ENCODE measurements around the gene PIP4P1.

Gene PIP4P1

GRCh38 chr14:20472536-20473169 is 11.4 kb upstream of the PIP4P1 start:
- no peaks in the 10 kb centered on the region for H3K27me3 ChIP-seq (ENCODE audit: control insufficient read depth in 1 of 2, insufficient read depth in 2 of 2, low read length in 2 of 2)
- H3K4me1 ChIP-seq (ENCODE audit: insufficient read depth, low read length): peaks cover 10% of the 10 kb centered on the region
- H3K9ac ChIP-seq (ENCODE audit: low read length): no peak overlapping the region
- H3K4me3 ChIP-seq (ENCODE audit: low read depth in 1 of 2, low read length in 2 of 2): no peak overlapping the region
- no peaks in the 10 kb centered on the region for H3K9me3 ChIP-seq (ENCODE audit: low read length)
- H3K36me3 ChIP-seq (ENCODE audit: insufficient read depth, low read length): peaks cover 16% of the 10 kb centered on the region
- no peak overlapping the region for H3K27ac ChIP-seq (ENCODE audit: low read depth, low read length)

DNA sequence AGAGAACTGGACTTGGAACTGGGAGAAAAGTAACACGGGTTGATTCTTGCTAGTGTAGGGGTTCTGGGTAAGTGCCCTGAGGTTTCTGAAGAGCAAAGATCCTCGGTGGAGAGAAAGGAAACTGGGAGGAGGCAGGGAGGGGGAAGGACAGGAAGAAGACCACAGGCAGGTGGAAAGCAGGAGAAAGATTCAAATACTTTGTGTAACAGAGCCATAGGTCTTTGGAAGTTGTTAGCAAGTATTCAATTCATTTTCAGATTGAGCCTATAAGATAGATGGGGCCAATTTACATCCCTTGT is 9.3 kb upstream of the PIP4P1 start:
- Histone ChIP-seq H3K9ac (ENCODE audit: low read length) (peak overlapping the region; percentile 66), H3K4me1 (ENCODE audit: insufficient read depth, low read length) (peaks cover 8% of the 10 kb centered on the region), H3K36me3 (ENCODE audit: insufficient read depth, low read length) (peaks cover 10% of the 10 kb centered on the region), H3K27ac (ENCODE audit: low read depth, low read length) (no peak overlapping the region), H3K9me3 (ENCODE audit: low read length) (no peaks in the 10 kb centered on the region), H3K27me3 (ENCODE audit: control insufficient read depth in 1 of 2, insufficient read depth in 2 of 2, low read length in 2 of 2) (no peaks in the 10 kb centered on the region), H3K4me3 (ENCODE audit: low read depth in 1 of 2, low read length in 2 of 2) (peak overlapping the region in 1 of 2 donors; percentile 77)

DNA sequence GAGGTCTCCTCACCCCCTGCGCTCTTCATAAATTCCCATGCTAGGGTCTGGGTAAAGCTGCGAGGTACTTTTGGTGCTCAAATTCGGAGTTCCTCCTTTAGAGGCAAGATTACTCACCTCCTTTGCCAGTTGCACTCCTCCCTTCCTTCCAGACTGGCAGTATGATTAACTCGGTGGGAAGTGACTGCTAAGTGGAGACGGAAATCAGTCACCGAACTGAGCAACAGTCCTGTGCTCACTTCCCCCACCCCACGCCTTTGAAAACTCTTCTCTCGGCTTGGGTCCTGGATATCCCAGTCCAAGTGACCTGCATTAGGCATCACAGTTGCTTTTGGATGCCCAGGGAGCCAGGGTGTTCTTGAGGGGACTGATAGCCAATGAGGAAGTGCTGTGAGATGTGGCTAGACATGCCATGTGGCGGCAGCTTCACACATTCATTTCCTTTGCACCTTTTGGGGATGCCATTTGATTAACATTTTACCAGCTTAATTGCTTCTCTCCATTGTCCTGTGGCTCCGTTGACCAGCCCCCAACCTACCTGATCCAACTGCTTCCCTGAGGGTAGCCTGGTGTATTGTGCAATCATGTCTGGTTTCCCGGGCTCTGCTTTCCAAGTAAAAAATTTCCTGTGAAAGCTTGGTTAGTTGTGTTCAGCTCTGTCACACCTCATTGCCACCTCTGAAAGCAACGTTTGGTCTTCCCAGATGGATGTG is 8.8 kb upstream of the PIP4P1 start:
- Histone ChIP-seq H3K36me3 (ENCODE audit: insufficient read depth, low read length) (peaks cover 8% of the 10 kb centered on the region), H3K4me1 (ENCODE audit: insufficient read depth, low read length) (peaks cover 8% of the 10 kb centered on the region), H3K4me3 (ENCODE audit: low read depth in 1 of 2, low read length in 2 of 2) (peak overlapping the region; percentile 77 to 97), H3K27me3 (ENCODE audit: control insufficient read depth in 1 of 2, insufficient read depth in 2 of 2, low read length in 2 of 2) (no peaks in the 10 kb centered on the region), H3K27ac (ENCODE audit: low read depth, low read length) (peak overlapping the region; percentile 87), H3K9me3 (ENCODE audit: low read length) (no peaks in the 10 kb centered on the region), H3K9ac (ENCODE audit: low read length) (peak overlapping the region; percentile 66)

DNA sequence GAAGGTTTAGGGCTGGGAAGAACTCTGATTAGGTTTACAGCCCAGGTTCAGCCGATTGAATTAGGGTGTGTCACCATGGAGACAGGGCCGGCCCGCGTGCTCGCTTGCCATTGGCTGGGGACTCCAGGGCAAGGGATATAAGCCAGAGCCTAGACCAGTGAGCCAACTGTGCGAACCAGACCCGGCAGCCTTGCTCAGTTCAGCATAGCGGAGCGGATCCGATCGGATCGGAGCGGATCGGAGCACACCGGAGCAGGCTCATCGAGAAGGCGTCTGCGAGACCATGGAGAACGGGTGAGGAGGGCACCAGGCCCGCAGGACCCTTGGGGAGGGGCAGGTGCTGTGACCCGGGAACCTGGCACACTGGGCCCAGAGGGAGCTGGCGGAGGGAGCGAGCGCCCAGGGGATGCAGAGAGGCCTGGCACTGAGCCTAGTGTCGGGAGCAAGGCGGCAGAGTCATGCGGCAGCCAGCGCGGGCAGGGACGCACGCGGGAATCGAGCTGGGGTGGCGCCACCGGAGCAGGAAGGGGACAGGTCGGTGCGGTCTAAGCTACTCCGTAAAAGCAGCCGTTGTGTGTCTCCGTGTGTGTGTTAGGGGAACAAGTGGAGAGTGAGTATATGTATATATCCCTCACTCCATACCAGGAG is 8.1 kb upstream of the PIP4P1 start, which contains the start of gene PNP:
Gene PNP, plus strand, starts transcription at position 165 of the 648 bp plus-strand sequence. Its CDS starts 119 bp downstream, at position 284.
- no peaks in the 10 kb centered on the region for H3K27me3 ChIP-seq (ENCODE audit: control insufficient read depth in 1 of 2, insufficient read depth in 2 of 2, low read length in 2 of 2)
- peak within 1 kb of the TSS; percentile 66 for H3K9ac ChIP-seq (ENCODE audit: low read length)
- peaks cover 2% of the 10 kb centered on the region for H3K36me3 ChIP-seq (ENCODE audit: insufficient read depth, low read length)
- peak within 1 kb of the TSS; percentile 77 to 97 for H3K4me3 ChIP-seq (ENCODE audit: low read depth in 1 of 2, low read length in 2 of 2)
- H3K27ac ChIP-seq (ENCODE audit: low read depth, low read length): peak within 1 kb of the TSS; percentile 87
- H3K4me1 ChIP-seq (ENCODE audit: insufficient read depth, low read length): peaks cover 8% of the 10 kb centered on the region
- H3K9me3 ChIP-seq (ENCODE audit: low read length): no peaks in the 10 kb centered on the region

DNA sequence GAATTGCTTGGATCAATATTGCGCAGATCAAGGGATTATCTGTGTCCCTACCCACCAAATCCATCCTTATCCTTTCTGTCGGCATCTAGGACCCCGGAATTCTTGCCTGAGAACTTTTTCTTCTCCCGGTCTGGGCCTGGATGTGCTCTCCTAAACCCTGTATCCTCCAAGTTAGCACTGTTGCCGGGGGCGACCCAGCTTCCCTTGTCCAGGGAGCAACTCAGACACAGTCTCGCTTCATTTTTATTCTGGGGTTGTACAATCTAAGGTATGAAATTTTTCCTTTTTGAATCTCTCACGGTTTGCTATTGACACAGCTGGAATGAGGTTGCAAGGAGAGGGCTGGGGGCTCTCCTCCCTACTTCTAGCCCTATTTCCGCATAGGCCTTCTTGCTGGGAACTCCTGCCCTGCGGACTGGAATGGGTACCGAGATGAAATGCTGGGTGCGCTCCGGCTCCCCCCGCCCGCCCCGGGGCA is 7.6 kb upstream of the PIP4P1 start:
- no peaks in the 10 kb centered on the region for H3K27me3 ChIP-seq (ENCODE audit: control insufficient read depth in 1 of 2, insufficient read depth in 2 of 2, low read length in 2 of 2)
- peaks cover 8% of the 10 kb centered on the region for H3K4me1 ChIP-seq (ENCODE audit: insufficient read depth, low read length)
- H3K9ac ChIP-seq (ENCODE audit: low read length): peak overlapping the region; percentile 66
- peak overlapping the region; percentile 87 for H3K27ac ChIP-seq (ENCODE audit: low read depth, low read length)
- H3K9me3 ChIP-seq (ENCODE audit: low read length): no peaks in the 10 kb centered on the region
- peak overlapping the region; percentile 77 to 97 for H3K4me3 ChIP-seq (ENCODE audit: low read depth in 1 of 2, low read length in 2 of 2)
- H3K36me3 ChIP-seq (ENCODE audit: insufficient read depth, low read length): no peaks in the 10 kb centered on the region

- Histone ChIP-seq H3K4me3 (ENCODE audit: low read depth in 1 of 2, low read length in 2 of 2) (peak overlapping the region; percentile 73 to 82), H3K36me3 (ENCODE audit: insufficient read depth, low read length) (peaks cover 43% of the 10 kb centered on the region), H3K4me1 (ENCODE audit: insufficient read depth, low read length) (peaks cover 24% of the 10 kb centered on the region), H3K27me3 (ENCODE audit: control insufficient read depth in 1 of 2, insufficient read depth in 2 of 2, low read length in 2 of 2) (no peaks in the 10 kb centered on the region), H3K27ac (ENCODE audit: low read depth, low read length) (peak overlapping the region; percentile 86), H3K9me3 (ENCODE audit: low read length) (no peaks in the 10 kb centered on the region), H3K9ac (ENCODE audit: low read length) (peak overlapping the region; percentile 95)
Measured at GRCh38 chr14:20460458-20461224, 593 bp downstream of the PIP4P1 start.

- H3K4me3 ChIP-seq (ENCODE audit: low read depth in 1 of 2, low read length in 2 of 2): no peak overlapping the region
- no peaks in the 10 kb centered on the region for H3K27me3 ChIP-seq (ENCODE audit: control insufficient read depth in 1 of 2, insufficient read depth in 2 of 2, low read length in 2 of 2)
- peaks cover 43% of the 10 kb centered on the region for H3K36me3 ChIP-seq (ENCODE audit: insufficient read depth, low read length)
- H3K9ac ChIP-seq (ENCODE audit: low read length): no peak overlapping the region
- peaks cover 30% of the 10 kb centered on the region for H3K4me1 ChIP-seq (ENCODE audit: insufficient read depth, low read length)
- H3K9me3 ChIP-seq (ENCODE audit: low read length): no peaks in the 10 kb centered on the region
- no peak overlapping the region for H3K27ac ChIP-seq (ENCODE audit: low read depth, low read length)
Measured at GRCh38 chr14:20458031-20458789, 3.0 kb downstream of the PIP4P1 start.

DNA sequence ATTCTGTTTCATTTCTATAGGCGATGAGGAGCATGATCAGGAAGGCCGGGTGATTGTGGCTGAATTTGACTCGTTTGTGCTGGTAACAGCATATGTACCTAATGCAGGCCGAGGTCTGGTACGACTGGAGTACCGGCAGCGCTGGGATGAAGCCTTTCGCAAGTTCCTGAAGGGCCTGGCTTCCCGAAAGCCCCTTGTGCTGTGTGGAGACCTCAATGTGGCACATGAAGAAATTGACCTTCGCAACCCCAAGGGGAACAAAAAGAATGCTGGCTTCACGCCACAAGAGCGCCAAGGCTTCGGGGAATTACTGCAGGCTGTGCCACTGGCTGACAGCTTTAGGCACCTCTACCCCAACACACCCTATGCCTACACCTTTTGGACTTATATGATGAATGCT is 4.3 kb downstream of the PIP4P1 start:
- Histone ChIP-seq H3K36me3 (ENCODE audit: insufficient read depth, low read length) (peaks cover 47% of the 10 kb centered on the region), H3K27me3 (ENCODE audit: control insufficient read depth in 1 of 2, insufficient read depth in 2 of 2, low read length in 2 of 2) (no peaks in the 10 kb centered on the region), H3K4me1 (ENCODE audit: insufficient read depth, low read length) (peaks cover 30% of the 10 kb centered on the region), H3K27ac (ENCODE audit: low read depth, low read length) (no peak overlapping the region), H3K4me3 (ENCODE audit: low read depth in 1 of 2, low read length in 2 of 2) (no peak overlapping the region), H3K9me3 (ENCODE audit: low read length) (no peaks in the 10 kb centered on the region), H3K9ac (ENCODE audit: low read length) (no peak overlapping the region)

DNA sequence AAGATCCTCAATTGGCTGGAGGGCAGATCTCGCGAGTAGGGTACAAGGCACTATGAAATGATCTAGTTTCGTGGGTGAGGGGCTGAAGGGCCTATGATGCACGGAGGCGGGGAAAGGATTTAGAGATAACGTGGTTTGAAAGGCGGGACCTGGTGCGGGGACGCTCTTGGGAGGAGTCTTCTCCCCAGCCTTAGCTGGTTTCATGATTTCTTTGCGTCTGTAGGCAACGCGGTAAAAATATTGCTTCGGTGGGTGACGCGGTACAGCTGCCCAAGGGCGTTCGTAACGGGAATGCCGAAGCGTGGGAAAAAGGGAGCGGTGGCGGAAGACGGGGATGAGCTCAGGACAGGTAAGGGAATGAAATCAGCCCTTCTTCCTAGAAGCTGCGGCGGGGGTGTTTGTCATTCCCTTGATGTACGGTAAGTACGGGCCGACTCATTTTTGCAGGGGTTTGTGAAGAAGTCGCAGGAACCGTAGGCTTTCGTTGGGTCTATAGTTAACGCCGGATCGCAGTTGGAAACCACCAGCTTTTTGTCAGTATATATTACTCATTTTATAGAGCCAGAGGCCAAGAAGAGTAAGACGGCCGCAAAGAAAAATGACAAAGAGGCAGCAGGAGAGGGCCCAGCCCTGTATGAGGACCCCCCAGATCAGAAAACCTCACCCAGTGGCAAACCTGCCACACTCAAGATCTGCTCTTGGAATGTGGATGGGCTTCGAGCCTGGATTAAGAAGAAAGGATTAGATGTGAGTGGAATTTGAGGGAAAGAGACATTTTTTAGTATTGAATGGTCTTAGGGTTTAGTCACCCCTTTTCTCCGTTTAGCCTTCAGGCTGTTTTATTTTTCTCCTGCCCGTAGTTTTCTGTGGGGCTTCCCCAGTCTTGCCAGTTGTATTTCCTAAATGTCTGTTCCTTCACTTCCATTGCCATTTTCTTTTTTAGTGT is 5.6 kb downstream of the PIP4P1 start:
- Histone ChIP-seq H3K36me3 (ENCODE audit: insufficient read depth, low read length) (peaks cover 58% of the 10 kb centered on the region), H3K27ac (ENCODE audit: low read depth, low read length) (peak overlapping the region; percentile 99), H3K4me3 (ENCODE audit: low read depth in 1 of 2, low read length in 2 of 2) (peak overlapping the region; percentile 73 to 93), H3K4me1 (ENCODE audit: insufficient read depth, low read length) (peaks cover 28% of the 10 kb centered on the region), H3K9me3 (ENCODE audit: low read length) (no peaks in the 10 kb centered on the region), H3K9ac (ENCODE audit: low read length) (peak overlapping the region; percentile 93), H3K27me3 (ENCODE audit: control insufficient read depth in 1 of 2, insufficient read depth in 2 of 2, low read length in 2 of 2) (no peaks in the 10 kb centered on the region)

All from muscle layer of colon (tissue), 2 donors.